Esophagus muscularis mucosa (tissue), 4 donors: ENCODE results near the gene CELF4.
"Not testable (repeated sequence)": the region's sequence is repeated elsewhere in the genome, so short reads cannot be mapped to it uniquely, and the experiment has no call there.

Experiments
- CTCF ChIP-seq, 3 experiments: fragments of 200-600 bp in 2 of 3; fragments of 450-650 bp in 1 of 3; sonication (generic) in 2 of 3; IDR thresholded peaks; one replicate each; pipeline ENCODE4 v1.5.1; 2017 to 2019; ENCODE audit warnings: antibody characterized with exemption in 3 of 3, mild to moderate bottlenecking in 2 of 3, moderate library complexity in 1 of 3
- EP300 ChIP-seq: sonication (generic); formaldehyde crosslinking; IDR thresholded peaks from one replicate; pipeline ENCODE4 v1.6.1; 2017; ENCODE audit warnings: antibody characterized with exemption
- POLR2AphosphoS5 ChIP-seq, 2 donors: sonication (generic); formaldehyde crosslinking; IDR thresholded peaks; one replicate each; pipeline ENCODE4 v1.6.1; 2017; ENCODE audit warnings: antibody characterized with exemption in 2 of 2

- not testable (repeated sequence) for TF ChIP-seq CTCF (IDR thresholded peaks at IDR 0.05); EP300; POLR2AphosphoS5 (IDR thresholded peaks at IDR 0.05)
These were observed 207.5 kb downstream of the CELF4 start for GRCh38 chr18:37358061-37358460.
